HG02885 (cell line): ENCODE measurements around the gene LENEP.

Experiments used
- ATAC-seq: cut with Tn5 transposase; IDR thresholded peaks from one replicate; pipeline ENCODE4 v1.9.1; 2021; ENCODE audit warnings: mild to moderate bottlenecking; ENCODE audit not compliant: unreplicated experiment, poor library complexity

Gene LENEP

DNA sequence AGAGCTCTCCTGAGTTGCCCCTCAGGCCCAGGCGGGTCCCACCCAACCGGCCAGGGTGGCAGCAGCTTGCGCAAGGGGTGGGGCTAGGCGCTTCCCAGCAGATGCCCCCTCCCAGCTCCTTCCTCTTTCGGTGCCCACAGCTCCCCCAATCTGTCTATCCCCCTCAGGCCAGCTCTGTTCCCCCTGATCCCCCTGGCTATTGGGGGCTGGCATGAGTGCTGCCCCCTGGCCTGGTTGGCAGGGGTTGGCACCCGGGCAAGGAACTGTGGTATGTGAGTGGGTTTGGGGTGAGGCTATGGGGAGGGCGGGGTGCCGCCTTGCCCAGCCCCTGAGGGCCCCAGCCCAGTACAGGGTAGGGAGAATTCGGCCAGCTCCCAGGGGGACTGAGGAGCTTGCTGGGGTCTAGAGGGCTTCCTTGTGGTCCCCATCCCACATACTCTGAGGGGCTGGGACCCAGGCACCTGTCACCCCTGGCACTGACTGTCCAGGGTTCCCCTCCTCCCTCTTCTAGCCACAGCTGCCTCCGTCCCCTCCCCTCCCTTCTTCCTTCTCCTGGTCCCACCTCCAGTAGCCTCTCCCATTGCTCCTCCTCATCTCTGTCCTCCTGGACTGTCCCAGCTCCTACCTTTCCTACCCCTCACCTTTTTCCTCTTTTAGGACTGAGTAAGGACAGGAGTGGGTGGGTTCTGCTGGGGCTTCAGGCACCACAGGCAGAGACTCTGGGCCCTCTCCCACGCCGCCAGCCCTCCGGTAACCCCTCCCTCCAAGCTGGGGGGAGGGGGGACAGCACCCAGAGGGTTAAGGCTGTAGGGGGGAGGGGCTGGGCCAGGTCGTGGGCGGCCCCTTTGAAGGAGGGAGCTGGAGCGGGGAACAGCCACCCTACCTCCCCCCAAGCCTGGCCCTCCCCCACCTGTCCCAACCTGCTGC is 14.9 kb downstream of the LENEP start:
- ATAC-seq = no peak

DNA sequence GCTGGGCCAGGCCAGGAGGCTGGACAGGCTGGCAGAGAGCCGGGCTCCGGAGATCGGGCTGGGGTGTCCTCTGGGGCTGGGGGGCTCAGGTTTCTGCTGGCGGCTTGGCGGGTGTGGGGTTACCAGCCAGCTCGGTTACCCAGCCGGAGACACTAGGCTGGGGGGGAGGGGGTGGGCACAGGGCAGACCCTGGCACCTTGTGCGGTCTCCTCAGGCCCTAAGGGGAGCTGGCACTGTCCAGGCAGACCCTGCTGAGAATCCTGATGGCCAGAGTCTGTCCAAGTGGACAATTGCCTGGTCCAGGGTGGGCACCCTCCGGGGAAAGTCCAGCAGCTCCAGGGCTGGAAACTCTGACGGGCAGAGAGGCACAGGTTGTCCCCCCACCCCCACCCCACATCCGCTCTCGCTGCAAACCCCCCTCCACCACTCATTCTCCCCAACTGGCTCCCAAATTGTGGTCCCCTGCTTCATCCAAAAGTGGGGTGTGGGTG is 15.9 kb downstream of the LENEP start:
- no peak for ATAC-seq

DNA sequence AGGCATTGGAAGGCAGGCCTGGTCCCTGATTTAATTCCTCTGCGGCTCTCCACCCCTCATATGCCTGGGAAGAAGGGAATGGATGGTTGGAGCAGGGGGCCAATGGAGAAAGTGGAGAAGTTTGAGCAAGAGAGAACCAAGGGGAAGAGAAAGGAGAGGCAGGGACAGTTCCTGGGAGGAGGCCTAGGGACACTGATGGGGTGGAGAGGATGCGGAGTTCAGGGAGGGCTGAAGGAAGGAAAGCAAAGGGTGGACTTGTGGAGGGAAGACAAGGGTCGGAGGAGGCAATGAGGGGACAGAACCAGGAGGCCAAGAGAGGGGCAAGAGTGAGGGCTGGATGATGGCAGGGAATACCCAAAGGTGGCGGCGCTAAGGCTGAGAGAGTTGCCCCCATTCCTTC is 16.4 kb downstream of the LENEP start:
- ATAC-seq = no peak

DNA sequence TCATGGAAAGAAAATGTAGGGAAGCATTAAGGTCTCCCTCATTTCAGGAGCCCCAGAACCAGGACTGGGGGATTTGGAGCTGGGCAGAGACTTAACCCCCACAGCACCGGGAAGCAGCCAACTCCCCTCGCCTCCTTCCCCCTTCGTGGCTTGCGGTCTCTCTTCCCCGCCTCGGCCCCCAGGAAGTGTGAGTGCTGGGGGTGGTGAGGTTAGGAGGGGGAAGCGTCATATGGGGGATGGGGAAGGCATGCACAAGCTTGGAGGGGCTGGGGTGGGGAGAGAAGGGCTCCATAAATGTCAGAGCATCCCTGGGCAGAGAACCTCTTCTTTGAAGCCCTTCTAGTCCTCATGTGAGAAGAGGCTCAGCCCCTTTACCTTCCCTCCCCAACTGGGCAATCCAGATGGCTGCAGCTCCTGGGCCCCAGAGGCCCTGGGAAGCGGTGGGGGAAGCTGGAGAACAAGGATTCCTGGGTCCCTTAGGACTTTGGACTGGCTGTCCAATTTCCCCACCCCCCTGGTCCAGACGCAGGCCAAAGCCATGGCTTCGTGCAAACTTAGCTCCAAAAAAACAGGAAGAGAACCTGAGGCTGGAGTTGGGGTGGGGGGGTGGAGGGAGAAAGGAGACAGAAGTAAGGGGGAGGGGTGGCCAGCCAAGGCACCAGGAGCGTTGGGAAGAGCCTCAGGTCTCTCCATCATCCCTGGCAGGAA is 17.0 kb downstream of the LENEP start:
- no peak for ATAC-seq

DNA sequence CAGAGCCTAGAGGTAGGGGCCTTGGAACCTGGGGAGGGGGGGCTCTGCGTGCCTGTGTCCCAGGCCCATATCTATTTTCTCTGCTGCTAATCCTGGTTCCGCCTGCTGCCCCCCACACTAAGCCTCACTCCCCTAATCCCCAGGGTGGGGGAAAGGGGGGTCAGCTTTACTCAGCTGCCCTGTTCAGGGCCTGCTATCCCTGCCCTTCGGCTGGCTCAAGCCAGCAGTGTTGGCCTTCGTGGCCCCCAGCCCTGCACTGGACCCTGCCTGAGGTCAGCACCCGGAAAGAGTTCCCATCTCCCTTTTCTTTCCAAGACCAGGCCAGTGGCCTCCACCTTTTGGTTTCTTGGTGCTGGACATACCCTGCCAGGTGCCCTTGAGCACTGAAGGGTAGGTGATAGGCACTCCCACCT is 17.6 kb downstream of the LENEP start:
- ATAC-seq = no peak

DNA sequence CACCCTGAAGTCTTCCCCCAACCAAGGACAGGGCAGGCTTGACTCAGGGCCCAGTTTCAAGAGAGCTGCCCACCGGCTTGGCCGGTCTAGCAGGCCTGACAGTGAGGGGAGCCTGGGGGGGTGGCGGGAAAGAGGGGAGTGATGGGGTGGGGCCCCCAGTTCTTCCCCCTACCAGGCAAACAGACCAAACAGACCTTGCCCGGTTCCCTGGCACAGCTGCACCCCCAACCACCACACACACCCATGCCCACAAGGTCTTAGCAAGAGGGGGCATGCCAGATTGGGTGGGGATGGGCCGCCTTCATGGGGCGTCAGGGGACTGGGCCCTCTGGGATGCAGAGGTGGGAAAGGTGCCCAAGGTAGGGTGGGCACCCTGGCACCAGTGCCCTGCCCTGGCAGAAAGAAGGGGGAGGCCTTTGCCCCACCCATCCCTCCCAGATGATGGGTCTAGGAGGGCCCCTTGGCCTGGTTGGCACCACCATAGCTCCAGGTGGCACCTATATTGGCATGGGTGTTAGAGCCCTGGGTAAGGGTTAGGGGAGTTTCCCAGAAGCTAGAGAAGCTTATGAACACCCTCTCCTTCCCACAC is 18.1 kb downstream of the LENEP start:
- no peak for ATAC-seq

DNA sequence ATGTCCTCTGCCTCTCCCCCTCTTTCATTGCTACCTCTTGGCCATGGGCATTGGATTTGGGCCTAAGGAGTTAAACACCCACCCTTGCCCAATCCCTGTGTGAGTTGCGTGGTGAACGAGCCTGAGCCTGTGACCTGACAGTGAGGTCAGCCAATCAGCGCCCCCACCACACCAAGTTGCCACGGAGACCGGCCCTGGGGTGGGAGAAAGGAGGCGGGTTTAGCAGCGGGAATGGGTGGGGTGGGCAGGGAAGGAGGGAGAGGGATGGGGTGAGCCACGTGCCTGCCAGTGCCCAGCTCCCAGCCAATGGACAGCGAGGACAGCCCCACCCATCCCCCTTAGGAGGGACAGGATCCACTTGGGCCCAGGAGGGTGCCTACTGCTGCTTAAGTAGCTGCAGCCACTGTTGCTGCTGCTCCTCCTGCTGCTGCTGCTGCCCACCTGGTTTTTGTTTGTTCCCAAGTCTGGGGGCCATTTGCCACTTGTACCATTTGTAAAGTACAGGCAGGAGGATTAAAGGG is 18.7 kb downstream of the LENEP start:
- ATAC-seq = no peak

DNA sequence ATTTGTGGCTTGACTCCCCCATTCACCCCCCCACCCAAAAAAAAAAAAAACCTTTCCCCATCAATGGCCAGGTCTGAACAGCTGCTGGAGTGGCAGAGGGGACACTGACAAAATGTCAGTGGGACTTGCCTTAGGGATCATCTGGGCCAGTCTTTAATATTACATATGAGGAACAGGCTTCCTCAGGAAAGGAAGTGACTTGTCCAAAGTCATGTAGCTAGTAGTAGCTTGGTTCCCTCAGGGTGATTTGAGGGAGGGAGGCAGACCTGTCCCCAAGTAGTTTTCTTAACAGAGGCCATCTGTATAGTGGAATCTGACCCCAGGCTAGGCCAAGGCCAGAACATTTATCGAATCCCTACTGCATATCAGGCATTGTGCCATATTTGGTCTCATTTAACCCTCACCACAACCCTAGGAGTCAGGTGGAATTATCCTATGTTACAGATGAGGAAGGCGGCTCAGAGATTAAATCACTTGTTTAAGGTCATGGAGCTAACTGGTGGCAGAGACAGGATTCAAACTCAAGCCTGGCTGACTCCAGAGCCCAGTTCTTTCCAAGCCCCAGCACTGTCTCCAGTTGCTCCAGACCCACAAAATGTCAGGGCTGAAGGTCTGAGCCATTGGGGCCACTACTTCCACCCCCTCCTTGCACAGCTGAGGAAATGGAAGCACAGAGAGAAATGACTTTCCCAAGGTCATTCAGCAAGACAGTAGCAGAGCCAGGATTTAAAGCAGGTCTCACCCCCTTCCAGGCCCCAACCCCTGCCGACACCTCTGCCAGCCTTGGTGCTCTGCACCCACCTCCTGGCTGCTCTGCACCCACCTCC is 19.6 kb downstream of the LENEP start:
- no peak for ATAC-seq

DNA sequence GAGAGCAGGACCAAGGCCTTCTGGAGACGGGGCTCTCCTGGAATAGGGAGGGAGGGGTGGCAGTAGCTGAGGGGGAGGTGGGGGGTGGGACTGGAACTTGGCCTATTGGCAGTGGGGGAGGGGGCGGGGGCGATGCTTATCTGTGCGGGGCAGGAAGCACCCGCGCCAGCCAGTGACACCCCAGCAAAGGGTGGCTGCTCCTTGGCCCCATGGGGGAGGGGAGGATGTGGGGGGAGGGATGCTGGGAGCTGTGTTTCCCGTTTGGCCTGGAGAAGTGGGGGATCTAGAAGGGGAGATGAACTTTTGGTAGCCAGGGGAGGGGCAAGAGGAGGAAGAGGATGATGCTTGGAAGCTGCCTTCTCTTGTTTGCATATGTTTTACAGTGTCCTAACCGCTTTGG is 20.2 kb downstream of the LENEP start:
- ATAC-seq = no peak

DNA sequence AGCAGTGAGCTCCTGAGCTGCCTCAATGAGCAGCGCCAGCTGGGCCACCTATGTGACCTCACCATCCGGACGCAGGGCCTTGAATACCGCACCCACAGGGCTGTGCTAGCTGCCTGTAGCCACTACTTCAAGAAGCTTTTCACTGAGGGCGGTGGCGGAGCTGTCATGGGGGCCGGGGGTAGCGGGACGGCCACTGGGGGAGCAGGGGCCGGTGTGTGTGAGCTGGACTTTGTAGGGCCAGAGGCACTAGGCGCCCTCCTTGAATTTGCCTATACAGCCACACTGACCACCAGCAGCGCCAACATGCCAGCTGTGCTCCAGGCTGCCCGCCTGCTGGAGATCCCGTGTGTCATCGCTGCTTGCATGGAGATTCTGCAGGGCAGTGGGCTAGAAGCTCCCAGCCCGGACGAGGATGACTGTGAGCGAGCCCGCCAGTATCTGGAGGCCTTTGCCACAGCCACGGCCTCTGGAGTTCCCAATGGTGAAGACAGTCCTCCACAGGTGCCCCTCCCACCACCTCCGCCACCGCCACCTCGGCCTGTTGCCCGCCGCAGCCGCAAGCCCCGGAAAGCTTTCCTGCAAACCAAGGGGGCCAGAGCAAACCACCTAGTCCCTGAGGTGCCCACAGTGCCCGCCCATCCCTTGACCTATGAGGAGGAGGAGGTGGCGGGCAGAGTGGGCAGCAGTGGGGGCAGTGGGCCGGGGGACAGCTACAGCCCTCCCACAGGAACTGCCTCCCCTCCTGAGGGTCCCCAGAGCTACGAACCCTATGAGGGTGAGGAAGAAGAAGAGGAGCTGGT is 21.5 kb downstream of the LENEP start:
- no peak for ATAC-seq

DNA sequence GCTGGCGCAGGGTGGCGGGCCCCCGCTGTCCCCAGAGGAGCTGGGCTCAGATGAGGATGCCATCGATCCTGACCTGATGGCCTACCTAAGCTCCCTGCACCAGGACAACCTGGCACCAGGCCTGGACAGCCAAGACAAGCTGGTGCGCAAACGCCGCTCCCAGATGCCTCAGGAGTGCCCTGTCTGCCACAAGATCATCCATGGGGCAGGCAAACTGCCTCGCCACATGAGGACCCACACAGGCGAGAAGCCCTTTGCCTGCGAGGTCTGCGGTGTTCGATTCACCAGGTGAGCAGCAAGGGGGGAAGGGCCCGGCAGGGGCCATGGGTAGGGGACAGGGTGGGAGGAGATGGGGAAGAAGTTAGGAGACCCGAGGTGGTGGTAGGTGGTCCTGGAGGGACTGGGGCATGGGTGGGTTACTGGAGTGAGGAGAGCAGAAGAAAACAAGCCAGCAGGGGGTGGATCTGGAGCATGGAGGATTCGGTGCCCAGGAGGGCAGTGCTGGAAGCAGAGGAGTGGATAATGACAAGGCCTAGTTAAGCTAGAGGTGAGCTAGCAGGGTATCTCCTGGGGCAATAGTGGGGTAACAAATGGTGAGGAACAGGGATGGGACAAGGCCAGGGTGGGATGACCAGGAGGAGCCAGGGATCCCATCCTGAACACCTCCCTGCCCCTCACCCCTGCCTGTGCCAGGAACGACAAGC is 22.3 kb downstream of the LENEP start:
- no peak for ATAC-seq

DNA sequence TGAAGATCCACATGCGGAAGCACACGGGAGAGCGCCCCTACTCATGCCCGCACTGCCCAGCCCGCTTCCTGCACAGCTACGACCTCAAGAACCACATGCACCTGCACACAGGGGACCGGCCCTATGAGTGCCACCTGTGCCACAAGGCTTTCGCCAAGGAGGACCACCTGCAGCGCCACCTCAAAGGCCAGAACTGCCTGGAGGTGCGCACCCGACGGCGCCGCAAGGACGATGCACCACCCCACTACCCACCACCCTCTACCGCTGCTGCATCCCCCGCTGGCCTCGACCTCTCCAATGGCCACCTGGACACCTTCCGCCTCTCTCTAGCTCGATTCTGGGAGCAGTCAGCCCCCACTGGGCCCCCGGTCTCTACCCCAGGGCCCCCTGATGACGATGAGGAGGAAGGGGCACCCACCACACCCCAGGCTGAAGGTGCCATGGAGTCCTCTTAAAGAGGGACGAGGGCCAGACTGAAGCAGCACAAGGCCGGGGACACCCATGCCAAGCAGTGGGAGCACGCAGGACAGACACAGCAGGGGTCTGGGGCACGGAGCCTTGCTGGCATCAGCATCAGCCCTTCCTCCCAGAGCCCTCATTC is 22.9 kb downstream of the LENEP start:
- no peak for ATAC-seq

DNA sequence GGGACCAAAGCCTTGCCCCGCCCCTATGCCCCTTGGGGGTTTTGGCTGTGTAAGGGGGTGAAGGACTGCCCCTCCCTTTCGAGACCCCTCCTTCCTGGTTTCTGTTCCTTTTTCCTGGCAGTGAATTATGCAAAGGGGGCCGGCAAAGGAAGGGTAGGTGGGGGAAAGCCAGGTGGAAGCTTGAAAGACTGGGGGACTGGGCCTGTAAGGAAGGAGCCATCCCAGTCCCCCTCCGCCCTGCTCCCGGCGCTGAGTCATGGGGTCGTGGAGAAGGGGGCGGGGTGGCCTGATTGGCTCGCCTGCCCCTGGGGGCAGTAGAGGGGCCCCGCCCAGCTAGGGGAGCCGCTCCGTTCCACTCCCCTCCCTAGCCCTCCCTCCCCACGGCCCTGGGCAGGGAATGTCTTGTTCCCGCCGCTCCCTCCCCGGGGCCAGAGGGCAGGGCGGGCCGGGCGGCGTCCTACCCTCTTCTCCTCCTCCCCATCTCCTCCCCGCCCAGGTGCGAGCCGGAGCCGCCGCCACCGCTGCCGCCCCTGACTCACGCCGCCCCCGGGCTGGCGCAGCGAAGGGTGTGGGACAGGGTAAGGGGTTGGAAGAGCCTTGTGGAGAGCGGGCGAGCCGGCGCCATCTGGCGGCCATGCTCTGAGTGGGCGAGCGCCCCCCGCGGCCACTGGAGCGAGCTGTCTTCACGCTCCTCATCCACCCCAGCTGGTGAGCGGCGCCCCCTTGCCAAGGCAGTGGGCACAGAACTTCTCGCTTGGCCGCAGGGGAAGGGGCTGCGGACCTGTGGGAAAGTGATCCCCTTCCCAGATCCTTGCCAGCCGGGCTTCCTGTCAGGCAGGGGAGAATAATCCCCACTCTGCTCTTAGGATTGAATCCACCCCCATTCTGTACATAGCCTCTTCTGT is 23.9 kb downstream of the LENEP start:
- peak; percentile 84 for ATAC-seq

DNA sequence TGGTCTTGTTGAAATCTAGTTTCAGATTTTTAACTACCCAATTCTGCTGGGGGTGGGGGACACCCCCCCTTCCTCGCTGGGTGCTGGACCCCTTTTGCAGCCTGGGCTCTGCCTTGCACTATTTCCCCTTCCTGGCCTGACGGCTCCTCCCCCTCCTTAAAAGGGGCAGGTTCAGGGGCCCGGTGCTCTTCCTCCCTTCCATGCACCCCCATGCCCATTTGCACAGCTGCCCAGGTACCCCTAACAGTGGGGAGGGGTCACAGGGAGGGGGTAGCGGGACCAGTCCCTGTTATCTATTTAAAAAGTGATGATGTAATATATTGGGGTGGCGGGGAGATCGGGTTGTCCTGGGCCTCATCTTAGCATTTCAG is 24.5 kb downstream of the LENEP start:
- no peak for ATAC-seq

DNA sequence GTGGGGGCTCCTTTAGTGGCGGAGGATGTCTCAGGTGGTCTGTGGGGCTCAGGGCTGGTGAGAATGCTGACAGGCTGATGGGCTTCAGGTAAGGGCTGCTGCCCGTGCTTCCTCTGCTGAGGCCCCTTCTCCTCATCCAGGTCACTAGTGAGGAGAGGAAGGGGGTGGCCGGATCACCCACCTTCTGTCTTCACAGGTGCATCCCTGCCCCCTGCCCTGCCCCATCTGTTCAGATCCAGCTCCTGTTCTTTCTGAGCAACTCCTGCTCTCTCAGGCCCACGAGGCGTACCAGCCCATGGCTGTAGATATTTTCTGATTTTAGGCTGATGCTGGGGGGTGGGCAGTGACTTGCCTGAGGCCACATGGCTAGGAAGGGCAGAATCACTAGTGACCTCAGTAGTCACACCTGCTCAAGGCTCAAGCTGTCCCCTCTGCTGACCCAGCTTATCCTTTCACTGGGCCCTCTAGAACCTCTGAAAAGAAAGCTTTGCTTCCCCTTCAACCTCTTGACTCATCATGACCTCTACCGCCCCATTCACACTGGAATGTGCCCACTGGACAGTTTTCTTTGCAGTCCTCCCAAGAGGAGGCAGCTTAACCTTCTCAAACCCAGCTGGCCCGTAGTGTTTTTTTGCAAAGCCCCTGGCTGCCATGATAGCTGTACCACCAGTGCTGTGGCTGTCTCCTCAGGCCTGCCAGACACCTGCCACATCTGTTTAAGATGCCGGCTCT is 25.4 kb downstream of the LENEP start:
- no peak for ATAC-seq

DNA sequence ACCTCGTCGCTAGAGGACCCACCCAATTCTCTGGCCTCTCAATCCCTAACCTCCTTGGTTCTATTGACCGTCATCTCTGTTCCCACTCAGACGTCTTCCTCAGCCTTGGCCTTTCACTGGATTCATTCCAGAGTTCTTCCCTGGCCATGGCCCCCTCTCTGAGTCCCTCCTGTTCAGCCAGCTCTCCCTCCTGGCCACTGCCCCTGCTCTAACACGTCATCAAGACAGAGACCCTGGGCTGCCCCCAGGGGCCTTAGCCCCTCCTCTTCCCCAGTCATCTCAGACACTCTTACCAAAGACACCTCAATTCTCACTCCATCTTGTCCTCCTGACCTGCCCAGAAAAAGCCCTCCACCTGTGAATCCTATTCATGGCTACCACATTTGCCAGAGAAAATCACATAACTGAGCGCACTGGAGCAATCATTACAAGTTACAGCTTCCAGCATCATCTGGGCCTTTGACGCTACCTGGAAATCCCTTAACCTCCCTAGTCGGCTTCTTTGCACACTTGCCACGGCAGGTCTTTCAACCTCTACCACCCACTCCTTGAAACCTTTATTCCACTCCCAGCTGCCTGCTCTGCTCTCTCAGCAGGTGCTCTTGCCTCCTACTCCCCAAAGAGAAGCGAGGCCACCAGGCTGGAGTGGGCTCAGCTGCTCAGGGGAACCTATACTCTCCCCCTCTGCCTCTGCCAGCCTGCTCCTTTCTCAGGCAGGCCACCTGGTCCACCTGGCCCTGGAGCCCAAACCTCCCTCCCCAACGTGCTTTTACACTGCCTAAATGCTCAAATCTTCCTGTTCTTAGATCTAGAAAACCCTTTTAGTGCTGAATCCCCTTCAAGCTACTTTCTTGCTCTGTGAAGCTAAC is 26.2 kb downstream of the LENEP start:
- ATAC-seq = no peak
